ENCODE data around the gene MVB12B. TPM values are rescaled to one million over a fixed set of nuclear protein-coding genes. Genes with fewer than 3 reads are reported as not detected.

The MVB12B gene
- total and polyA plus RNA-seq, 7 donors, result 1.5 to 25.6 (median 11.6) TPM

GRCh38 chr9:126428534-126429175 is 102.0 kb downstream of the MVB12B start:
- Histone ChIP-seq H3K36me3 (ENCODE audit: insufficient read depth in 1 of 2, low read depth in 1 of 2) (peaks cover 0 to 19% of the 10 kb centered on the region in 2 donors), H3K9me3 (no peaks in the 10 kb centered on the region), H3K27ac (no peak overlapping the region), H3K4me3 (no peak overlapping the region), H3K4me1 (no peaks in the 10 kb centered on the region), H3K27me3 (ENCODE audit: insufficient read depth in 3 of 3, low read length in 2 of 3) (no peaks in the 10 kb centered on the region)
- ATAC-seq, result no peak
- DNase-seq, result no peak
- TF ChIP-seq, protein P1, sequence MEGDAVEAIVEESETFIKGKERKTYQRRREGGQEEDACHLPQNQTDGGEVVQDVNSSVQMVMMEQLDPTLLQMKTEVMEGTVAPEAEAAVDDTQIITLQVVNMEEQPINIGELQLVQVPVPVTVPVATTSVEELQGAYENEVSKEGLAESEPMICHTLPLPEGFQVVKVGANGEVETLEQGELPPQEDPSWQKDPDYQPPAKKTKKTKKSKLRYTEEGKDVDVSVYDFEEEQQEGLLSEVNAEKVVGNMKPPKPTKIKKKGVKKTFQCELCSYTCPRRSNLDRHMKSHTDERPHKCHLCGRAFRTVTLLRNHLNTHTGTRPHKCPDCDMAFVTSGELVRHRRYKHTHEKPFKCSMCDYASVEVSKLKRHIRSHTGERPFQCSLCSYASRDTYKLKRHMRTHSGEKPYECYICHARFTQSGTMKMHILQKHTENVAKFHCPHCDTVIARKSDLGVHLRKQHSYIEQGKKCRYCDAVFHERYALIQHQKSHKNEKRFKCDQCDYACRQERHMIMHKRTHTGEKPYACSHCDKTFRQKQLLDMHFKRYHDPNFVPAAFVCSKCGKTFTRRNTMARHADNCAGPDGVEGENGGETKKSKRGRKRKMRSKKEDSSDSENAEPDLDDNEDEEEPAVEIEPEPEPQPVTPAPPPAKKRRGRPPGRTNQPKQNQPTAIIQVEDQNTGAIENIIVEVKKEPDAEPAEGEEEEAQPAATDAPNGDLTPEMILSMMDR (IDR thresholded peaks at IDR 0.05), result no peak
- 93 to 94% (median 94%) methylated on average over 9 of the region's 9 CpGs for WGBS, 3 donors
- intact Hi-C loops (cut with DNase I), result no loop called here

DNA sequence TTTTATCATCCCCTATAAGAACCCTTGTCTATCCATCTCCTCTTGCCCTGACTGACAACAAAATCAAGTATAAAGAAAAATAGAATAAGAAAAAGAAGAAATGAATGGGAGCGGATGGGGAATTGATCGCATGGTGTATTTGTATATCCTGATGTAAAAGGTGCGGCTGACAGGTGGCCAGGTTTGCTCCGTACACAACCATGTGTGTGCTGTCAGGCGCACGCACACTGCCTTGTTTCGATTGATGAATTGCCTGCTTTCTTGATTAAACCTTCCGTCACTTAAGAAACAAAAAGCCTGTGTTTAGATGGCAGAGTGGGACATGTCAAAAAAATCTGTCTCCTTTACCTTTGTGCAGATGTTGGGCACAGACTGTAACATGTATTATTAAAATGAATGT is 102.6 kb downstream of the MVB12B start:
- Histone ChIP-seq H3K27me3 (ENCODE audit: insufficient read depth in 3 of 3, low read length in 2 of 3) (no peaks in the 10 kb centered on the region), H3K36me3 (ENCODE audit: insufficient read depth in 1 of 2, low read depth in 1 of 2) (peaks cover 0 to 16% of the 10 kb centered on the region in 2 donors), H3K9me3 (no peaks in the 10 kb centered on the region), H3K27ac (no peak overlapping the region), H3K4me3 (no peak overlapping the region), H3K4me1 (no peaks in the 10 kb centered on the region)
- TF ChIP-seq, protein P1 (IDR thresholded peaks at IDR 0.05), result no peak
- WGBS, 3 donors, result 95 to 97% (median 97%) methylated on average over 8 of the region's 8 CpGs
- DNase-seq, result no peak
- intact Hi-C loops (cut with DNase I), result no loop called here
- ATAC-seq, result no peak

DNA sequence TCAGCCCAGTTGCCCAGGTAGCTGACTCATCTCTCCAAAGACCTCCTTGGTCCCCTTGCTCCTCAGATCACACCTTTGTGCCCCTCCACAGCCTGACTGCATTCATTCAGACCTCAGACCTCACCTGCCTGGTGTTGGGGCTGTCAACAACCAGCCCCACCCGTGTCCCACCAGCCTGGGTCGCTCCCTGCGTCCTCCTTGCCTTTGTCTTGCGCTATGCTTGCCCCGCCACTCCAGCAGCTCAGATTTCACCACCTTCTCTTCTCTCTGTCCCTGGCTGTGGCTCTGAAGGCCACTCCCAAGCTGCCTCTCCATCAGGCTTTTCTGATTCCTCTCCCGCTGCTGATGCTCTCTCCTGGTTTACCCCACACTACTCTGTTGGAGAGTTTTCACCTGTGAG is 103.5 kb downstream of the MVB12B start:
- WGBS, 3 donors, result 85 to 90% (median 87%) methylated on average over 6 of the region's 6 CpGs
- Histone ChIP-seq H3K4me1 (no peaks in the 10 kb centered on the region), H3K36me3 (ENCODE audit: insufficient read depth in 1 of 2, low read depth in 1 of 2) (peaks cover 0 to 11% of the 10 kb centered on the region in 2 donors), H3K27me3 (ENCODE audit: insufficient read depth in 3 of 3, low read length in 2 of 3) (no peaks in the 10 kb centered on the region), H3K9me3 (no peaks in the 10 kb centered on the region), H3K4me3 (no peak overlapping the region), H3K27ac (no peak overlapping the region)
- TF ChIP-seq, protein P1 (IDR thresholded peaks at IDR 0.05), result no peak
- intact Hi-C loops (cut with DNase I), result no loop called here
- ATAC-seq, result no peak
- no peak for DNase-seq

DNA sequence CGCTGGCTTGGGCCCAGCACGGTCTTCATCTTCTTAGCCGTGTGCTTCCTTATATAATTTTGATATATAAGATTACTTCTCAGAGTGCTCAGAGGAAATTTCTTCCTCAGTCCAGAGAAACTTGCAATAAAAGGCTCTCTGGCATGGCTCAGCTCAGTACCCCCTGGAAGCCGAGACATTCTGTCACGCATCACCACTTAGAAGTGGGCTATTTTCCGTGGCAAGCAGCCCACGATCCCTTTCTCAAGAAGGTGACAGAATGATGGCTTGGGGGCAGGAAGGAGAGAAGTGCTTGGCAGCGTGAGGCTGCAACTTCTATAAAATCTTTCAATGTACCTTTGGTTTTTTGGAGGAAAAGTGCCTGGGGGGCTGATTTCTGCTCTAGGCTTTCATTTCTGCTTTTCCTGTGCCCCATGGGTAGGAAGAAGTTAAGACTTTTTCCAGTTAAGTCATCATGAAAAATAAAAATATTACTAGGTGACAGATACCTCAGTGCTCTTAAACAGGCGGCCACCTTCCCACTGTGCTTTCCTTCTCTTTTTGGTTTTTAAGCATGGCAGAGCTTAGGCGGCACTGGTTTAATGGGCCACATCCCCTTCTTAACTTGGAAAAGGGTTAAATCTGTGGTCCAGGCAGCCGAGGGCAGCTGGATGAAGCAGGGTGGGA is 104.6 kb downstream of the MVB12B start:
- no peak overlapping the region for H3K27ac ChIP-seq
- DNase-seq (no peak), ATAC-seq (no peak)
- H3K4me1 ChIP-seq, result no peaks in the 10 kb centered on the region
- H3K4me3 ChIP-seq, result no peak overlapping the region
- peaks cover 0 to 8% of the 10 kb centered on the region in 2 donors for H3K36me3 ChIP-seq (ENCODE audit: insufficient read depth in 1 of 2, low read depth in 1 of 2)
- 86 to 93% (median 87%) methylated on average over 11 of the region's 11 CpGs for WGBS, 3 donors
- H3K9me3 ChIP-seq, result no peaks in the 10 kb centered on the region
- intact Hi-C loops (cut with DNase I), result no loop called here
- H3K27me3 ChIP-seq (ENCODE audit: insufficient read depth in 3 of 3, low read length in 2 of 3), result no peaks in the 10 kb centered on the region
- TF ChIP-seq, protein P1 (IDR thresholded peaks at IDR 0.05), result no peak

Data from psoas muscle (tissue), 8 donors.